Measurements from ENCODE around the gene CCDC34.

DNA sequence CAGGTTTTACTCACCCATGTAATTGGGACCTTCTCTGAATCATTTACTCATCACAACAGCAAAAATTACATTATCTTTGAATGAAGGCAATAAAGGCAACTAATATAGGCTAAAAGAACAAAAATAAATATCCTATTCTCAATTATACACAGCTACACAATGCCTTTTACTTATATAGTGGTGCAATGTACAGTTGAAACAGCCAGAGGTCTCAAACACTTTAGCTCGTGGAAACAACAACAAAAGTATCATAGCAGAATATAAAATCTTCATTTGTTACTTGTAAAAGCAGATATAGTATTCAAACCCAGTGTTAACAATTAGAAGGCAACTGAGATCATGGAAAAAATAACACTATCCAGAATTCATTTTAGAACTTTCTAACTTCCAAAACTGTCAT lies 20.6 kb upstream of the CCDC34 start:
- TF ChIP-seq, protein P1, sequence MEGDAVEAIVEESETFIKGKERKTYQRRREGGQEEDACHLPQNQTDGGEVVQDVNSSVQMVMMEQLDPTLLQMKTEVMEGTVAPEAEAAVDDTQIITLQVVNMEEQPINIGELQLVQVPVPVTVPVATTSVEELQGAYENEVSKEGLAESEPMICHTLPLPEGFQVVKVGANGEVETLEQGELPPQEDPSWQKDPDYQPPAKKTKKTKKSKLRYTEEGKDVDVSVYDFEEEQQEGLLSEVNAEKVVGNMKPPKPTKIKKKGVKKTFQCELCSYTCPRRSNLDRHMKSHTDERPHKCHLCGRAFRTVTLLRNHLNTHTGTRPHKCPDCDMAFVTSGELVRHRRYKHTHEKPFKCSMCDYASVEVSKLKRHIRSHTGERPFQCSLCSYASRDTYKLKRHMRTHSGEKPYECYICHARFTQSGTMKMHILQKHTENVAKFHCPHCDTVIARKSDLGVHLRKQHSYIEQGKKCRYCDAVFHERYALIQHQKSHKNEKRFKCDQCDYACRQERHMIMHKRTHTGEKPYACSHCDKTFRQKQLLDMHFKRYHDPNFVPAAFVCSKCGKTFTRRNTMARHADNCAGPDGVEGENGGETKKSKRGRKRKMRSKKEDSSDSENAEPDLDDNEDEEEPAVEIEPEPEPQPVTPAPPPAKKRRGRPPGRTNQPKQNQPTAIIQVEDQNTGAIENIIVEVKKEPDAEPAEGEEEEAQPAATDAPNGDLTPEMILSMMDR (IDR thresholded peaks at IDR 0.05; ENCODE audit: low read length), result no peak
- TF ChIP-seq EZH2phosphoT487 (IDR thresholded peaks at IDR 0.05; ENCODE audit: low read length) (no peak), EZH2 (optimal IDR thresholded peaks at IDR 0.05; ENCODE audit: low read depth, low read length) (no peak)
